Ishikawa (cell line): ENCODE measurements around the gene SKP1.

ENCODE experiments used
- EGR1 ChIP-seq: IDR thresholded peaks from 2 replicates; pipeline ENCODE4 v1.6.1; 2012
- NFIC ChIP-seq: IDR thresholded peaks from 2 replicates; pipeline ENCODE4 v1.6.1; 2012
- RAD21 ChIP-seq: IDR thresholded peaks from 2 replicates; pipeline ENCODE4 v1.6.1; 2012; ENCODE audit warnings: low read depth
- TCF12 ChIP-seq: IDR thresholded peaks from 2 replicates; pipeline ENCODE4 v1.6.1; 2012; ENCODE audit warnings: low read depth
- YY1 ChIP-seq: IDR thresholded peaks from 2 replicates; pipeline ENCODE4 v1.6.1; 2012; ENCODE audit warnings: low read depth

GRCh38 chr5:134209477-134210245, 32.9 kb upstream of the SKP1 start:
- TF ChIP-seq RAD21 (no peak), YY1 (no peak), TCF12 (no peak), NFIC (no peak), EGR1 (no peak)
